VCaP (cell line): ENCODE measurements around the gene ADK.
"Not testable (repeated sequence)": the region's sequence is repeated elsewhere in the genome, so short reads cannot be mapped to it uniquely, and the experiment has no call there.

Source experiments
- H3K27ac ChIP-seq: fragments of 450-650 bp; 2 replicates; pipeline ENCODE4 v1.5.1; 2017
- CTCF ChIP-seq: fragments of 450-650 bp; conservative IDR thresholded peaks from 2 replicates; pipeline ENCODE4 v1.5.1; 2017; ENCODE audit warnings: mild to moderate bottlenecking, moderate library complexity

Gene ADK

GRCh38 chr10:74491014-74491413 lies 340.0 kb downstream of the ADK start:
- no peak overlapping the region for H3K27ac ChIP-seq
- no peak for TF ChIP-seq CTCF

- not testable (repeated sequence) for H3K27ac ChIP-seq
These were observed 345.3 kb downstream of the ADK start for GRCh38 chr10:74496276-74496675.

DNA sequence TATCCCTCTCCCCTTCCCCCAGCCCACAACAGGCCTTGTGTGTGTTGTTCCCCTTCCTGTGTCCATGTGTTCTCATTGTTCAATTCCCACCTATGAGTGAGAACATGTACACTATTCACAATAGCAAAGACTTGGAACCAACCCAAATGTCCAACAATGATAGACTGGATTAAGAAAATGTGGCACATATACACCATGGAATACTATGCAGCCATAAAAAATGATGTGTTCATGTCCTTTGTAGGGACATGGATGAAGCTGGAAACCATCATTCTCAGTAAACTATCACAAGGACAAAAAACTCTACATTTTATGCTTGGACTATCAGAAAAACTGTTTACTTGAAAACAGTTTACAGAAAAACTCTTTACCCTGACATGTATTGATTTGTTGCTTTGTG lies 347.6 kb downstream of the ADK start:
- not testable (repeated sequence) for H3K27ac ChIP-seq

DNA sequence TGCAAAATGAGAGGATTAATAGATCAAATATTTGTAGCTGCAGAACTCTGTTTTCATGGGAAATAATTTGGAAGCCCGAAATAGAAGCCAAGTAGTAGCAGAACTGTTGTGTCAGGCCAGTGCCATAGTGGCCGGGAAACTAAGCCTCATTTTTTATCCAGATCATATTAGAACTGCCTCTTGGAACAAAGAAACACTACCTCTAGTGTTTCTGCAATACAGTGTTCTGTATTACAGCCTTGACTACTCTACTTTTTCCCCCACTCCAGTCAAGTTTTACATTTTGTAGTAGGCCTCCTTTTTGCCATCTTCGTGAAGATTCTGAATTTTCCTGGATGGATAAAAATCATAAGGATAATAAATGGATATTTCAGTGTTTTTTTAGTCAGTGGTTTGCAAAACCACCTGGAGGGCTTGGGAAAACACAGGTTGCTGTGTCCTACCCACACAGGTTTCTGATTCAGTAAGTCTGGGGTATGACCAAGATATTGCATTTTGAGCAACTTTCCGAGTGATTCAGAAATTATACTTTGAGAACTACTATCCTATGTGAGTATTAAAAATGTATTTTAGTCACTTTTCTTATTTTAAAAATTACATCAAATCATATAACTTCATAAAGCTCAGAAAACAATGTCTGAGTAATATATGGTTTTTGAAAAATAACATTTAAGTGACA lies 349.1 kb downstream of the ADK start:
- no peak overlapping the region for H3K27ac ChIP-seq
- TF ChIP-seq CTCF: no peak

DNA sequence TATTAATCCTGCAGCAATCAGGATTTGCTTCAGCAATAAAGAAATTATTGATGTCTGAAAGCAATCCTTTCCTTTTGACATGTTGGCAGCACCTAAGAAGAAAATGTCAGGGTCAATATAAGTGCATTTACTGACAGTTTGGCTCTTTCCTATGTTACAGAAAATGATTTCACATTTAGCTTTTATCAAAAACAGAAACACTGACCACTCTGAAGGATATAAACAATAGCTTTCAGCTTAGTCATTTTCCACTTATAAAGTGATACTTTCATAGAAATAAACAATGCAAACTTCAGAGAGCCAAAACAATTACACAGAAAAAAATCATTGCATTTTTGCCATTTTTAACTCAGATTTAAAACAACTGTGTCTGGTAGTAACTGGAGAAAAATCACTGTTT lies 349.8 kb downstream of the ADK start:
- TF ChIP-seq CTCF: no peak
- H3K27ac ChIP-seq: no peak overlapping the region

GRCh38 chr10:74502963-74503608 lies 352.1 kb downstream of the ADK start:
- H3K27ac ChIP-seq: no peak overlapping the region

DNA sequence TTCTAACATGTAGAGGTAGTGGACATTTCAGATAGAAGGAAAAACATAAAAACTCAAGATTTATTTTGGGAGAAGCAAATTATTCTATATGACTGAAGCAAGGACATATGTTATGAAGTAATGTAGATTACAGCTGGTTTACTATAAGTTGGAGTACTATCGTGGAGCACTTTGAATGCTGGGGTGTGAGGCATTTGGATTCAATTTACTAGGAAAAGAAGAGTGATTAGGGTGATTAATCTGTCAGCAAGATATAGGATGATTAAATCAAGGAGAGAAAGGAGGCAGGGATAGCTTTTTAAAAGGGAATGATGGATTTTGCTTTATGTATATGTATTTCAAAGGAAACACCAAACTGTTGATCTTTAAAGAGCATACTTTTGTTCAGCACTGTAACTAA lies 356.9 kb downstream of the ADK start:
- H3K27ac ChIP-seq: no peak overlapping the region
- TF ChIP-seq CTCF: no peak

More at GRCh38 chr10:74502963-74503608, 352.1 kb downstream of the ADK start:
- no peak for TF ChIP-seq CTCF

GRCh38 chr10:74510594-74510993 lies 359.6 kb downstream of the ADK start:
- H3K27ac ChIP-seq: no peak overlapping the region
- TF ChIP-seq CTCF: no peak
